ENCODE data around the gene ANKRD11.
A peak's percentile ranks its signal among the peaks of the same experiment; 100 is the strongest.
"Not testable (repeated sequence)": the region's sequence is repeated elsewhere in the genome, so short reads cannot be mapped to it uniquely, and the experiment has no call there.

Gene ANKRD11

DNA sequence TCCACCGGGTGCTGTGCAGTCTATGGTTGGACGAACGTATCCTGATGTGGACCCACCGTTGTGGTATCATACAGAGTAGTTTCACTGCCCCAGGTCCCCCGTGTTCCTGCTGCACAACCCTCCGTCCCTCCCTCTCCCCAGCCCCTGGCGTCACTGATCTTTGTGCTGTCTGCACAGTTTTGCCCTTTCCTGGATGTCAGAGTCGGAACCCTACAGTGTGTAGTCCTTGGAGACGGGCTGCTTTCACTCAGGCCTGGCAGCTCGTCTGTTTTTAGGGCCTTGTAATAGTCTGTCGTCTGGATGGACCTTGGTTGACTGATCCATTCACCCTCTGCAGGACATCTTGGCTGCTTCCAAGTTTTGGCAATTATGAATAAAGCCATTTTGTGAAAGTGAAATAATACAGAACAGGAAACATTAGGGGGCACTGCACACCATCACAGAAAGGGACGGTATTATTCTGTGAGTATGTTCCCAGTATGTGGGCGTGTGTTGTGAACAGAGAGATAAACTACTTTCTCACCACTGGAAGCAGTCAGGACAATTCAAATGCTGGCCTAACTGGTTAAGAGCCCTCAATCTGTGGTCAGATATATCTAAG is 156.9 kb downstream of the ANKRD11 start:
- DNase-seq, result peak in 27 of 51 donors; percentile 22 to 83 (median 53)

DNA sequence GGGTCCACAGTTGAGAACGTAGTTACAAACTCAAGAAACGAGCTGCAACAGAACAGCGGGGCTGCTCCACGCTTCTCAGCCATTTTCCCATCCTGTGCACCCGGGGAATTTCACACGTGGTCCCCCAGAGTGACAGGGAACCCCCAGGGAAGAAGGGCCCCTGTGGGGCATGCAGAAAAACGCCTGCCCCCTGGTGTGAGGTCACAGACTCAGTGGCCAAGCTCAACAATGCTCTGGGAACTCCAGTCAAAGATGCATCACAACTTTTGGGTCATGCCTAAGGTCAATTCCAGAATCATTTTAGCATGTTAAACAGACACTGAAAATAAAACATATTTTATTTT is 157.5 kb downstream of the ANKRD11 start:
- DNase-seq, result no peak

DNA sequence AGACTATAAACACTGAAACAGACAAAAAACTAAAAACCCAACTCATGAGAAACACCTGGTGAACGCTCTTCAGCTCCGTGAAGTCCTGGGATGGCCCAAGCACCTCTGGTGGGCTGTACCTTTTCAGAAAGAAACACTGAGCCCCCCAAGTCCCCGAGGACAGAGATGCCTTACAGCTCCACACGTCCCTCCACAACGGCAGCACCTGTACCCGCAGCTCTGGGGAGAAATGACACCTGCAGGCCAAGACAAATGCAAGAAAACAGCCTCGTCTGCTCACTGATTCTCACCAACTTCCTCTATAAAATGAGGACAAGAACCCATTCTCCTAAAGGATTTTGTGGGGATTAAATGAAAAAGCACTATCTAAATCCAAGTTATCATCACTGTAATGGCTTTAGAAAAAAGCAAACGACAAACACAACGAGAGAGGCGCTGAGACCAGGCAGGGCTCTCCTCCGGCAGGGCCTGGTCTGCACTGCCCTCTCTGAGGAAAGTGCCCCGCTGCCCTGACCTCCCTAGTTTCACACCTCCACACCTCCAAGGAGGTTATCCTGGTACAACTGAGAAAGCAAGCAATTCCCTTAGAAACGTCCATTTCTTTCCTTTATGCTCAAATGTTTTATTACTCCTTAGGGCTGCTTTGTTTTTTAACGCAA is 158.0 kb downstream of the ANKRD11 start:
- no peak for DNase-seq

DNA sequence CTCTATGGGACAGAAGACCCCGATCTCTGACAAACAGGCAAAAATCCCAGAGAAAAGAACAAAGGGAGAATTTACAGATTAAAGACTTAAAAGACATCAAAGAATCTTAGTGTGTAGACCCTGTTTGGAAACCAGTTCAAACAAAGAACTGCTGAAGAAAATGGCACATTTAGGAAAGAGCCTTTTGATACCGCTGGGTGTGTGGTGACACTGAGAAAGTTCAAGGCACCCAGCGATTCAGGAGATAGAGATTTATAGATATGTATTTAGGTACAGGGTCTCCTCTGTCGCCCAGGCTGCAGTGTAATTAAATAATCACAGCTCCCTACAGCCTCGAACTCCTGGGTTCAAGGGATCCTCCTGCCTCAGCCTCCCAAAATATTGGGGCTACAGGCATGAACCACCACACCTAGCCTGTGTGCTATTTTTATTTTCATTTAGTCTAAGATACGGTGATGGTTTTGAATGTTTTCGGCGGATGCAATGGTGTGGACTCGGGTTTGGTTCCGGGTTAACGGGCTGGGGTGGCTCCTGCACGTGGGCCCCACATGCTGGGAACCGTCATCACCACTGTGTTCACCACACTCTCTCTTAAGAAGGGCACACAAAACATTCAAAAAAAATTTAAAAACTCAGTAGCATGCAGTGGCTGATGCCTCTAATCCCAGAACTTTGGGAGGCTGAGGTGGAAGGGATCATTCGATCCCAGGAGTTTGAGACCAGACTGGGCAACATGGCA is 158.8 kb downstream of the ANKRD11 start:
- DNase-seq, result no peak

DNA sequence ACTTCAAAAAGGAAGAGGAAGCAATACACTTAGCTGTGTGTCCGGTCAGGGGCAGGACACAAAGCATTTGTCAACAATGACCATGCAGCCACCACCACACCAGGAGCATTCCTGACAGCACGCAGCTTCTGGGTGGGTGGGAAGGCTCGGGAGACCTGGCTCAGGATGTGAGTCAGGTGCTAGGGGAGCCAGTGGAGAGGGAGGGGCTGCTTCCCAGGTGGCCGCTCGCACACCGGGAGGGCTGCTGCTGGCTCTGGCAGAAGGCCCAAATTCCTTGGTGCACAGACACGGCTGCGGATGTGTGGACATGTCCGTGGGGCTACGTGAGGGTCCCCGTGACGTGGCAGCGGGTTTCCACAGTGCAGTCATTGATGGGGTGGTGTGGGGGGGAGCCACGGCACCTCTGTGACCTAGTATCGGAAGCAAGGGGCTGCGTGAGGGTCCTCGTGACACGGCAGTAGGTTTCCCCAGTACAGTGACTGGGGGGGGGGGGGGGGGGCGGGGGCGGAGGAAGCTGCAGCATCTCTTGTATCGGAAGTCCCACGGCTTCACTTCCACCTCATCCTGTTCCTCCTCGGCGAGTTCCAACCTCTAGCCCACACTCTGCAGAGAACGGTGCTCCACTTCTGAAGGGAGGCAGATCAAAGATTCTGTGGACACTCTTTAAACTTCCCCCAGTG is 160.0 kb downstream of the ANKRD11 start:
- no peak for DNase-seq

DNA sequence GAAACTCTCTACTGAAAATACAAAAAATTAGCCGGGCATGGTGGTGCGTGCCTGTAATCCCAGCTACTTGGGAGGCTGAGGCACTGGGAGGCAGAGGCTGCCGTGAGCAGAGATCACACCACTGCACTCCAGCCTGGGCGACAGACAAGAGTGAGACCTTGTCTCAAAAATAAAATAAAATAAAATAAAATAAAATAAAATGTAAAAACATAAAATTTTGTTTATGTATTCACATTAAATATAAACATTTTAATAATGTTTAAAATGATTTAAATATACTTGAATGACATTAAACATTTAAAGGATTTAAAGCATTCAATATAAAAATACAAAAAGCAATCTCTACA is 160.6 kb downstream of the ANKRD11 start:
- not testable (repeated sequence) for DNase-seq

DNA sequence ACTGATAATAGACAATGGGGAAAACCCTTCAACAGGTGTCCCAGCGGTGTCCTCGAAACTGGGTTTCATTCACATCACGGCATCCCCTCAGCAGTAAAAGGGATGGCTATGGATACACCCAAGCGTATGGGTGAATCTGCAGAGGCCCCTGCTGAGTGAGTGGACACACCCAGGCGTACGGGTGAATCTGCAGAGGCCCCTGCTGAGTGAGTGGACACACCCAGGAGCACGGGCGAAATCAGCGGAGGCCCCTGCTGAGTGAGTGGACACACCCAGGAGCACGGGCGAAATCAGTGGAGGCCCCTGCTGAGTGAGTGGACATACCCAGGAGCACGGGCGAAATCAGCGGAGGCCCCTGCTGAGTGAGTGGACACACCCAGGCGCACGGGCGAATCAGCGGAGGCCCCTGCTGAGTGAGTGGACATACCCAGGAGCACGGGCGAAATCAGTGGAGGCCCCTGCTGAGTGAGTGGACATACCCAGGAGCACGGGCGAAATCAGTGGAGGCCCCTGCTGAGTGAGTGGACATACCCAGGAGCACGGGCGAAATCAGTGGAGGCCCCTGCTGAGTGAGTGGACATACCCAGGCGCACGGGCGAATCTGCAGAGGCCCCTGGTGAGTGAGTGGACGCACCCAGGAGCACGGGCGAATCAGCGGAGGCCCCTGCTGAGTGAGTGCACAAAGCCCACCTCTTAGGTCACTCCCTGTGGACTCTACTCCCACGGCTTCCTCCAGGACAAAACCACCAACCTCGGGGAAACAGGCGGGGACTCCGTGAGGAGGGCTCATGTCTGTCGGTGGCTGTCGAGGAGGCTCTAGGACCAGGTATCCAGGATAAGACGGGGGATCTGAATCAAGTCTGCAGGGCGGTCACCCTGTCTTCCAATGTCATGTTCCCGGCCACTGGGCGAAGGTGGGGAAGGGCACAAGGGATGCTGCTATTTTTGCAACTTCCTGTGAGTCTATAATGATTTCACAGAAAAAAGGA is 161.7 kb downstream of the ANKRD11 start:
- DNase-seq, result not testable (repeated sequence)

DNA sequence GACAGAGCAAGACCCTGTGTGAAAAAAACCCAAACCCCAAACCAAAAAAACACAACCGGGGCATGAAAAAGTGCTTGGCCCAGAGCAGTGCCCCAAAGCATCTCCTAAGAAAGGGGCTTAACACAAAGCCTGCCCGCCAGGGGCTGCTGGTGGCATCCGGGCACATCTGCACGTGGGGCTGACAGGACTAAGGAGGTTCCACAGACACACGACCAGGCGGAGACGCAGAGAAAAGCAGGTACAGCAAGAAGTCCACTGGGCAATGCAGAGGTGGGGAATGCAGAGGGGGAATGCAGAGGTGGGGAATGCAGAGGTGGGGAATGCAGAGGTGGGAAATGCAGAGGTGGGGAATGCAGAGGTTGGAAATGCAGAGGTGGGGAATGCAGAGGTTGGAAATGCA is 163.6 kb downstream of the ANKRD11 start:
- DNase-seq, result no peak

DNA sequence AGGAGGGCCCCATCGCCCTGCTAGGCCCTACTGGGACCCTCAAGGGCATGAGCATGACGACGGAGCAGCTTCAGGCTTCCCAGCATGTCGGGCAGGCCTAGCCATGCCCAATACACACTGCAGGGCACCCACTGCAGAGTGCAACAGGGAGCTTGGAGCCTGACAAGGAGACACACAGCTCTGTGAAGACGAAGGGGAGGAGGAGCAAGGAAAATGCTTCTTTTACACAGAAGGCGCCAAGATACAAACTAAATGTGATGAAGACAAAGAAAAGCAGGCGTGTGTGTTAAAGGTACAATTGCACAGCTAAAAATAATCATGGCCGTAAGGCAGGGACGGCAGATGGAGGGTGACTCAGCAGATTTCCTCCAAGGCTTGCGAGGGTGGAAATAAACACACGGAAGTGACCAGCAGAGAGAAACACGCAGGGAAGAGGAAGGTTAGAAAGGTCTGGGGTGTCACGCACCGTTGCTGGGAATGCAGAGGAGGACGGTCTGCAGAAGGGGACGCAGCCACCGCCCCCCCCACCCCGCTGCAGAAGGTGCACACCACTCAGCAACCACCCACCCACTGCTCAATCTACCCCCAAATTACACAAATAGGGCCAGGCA is 164.4 kb downstream of the ANKRD11 start:
- peak in 22 of 51 donors; percentile 20 to 59 (median 42) for DNase-seq

DNA sequence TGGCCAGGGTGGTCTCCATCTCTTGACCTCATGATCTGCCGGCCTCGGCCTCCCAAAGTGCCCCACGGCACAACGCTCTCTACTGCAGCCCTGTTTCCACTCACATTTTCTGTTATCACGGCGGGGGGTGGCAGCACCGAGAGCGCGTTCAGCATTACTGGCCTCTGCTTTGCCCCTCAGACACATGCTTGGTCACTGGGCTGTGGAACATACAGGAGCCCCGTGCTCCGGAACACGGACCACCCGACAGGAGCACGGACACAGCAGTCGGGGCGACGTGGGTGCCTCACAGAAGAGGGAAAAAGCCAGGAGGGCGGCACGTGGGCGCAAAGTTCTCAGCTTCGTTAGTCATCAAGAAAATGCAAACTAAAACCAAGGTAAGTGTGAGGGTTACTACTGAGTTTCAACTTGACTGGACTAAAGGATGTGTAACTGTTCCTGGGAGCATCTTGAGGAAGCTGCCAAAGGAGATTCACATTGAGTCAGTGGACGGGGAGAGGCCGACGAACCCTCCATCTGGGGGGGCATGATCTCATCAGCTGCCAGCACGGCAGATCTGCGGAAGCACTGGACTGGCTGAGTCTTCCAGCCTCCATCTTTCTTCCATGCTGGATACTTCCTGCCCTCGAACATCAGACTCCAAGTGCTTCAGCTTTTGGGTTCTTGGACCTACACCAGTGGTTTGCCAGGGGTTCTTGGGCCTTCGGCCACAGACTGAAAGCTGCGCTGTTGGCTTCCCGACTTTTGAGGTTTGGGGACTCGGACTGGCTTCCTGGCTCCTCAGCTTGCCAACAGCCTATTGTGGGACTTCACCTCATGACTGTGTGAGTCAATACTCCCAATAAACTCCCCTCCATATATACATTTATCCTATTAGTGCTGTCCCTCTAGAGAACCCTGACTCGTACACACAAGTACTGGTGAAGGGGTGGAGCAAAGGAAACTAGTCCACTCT is 166.0 kb downstream of the ANKRD11 start:
- no peak for DNase-seq

DNA sequence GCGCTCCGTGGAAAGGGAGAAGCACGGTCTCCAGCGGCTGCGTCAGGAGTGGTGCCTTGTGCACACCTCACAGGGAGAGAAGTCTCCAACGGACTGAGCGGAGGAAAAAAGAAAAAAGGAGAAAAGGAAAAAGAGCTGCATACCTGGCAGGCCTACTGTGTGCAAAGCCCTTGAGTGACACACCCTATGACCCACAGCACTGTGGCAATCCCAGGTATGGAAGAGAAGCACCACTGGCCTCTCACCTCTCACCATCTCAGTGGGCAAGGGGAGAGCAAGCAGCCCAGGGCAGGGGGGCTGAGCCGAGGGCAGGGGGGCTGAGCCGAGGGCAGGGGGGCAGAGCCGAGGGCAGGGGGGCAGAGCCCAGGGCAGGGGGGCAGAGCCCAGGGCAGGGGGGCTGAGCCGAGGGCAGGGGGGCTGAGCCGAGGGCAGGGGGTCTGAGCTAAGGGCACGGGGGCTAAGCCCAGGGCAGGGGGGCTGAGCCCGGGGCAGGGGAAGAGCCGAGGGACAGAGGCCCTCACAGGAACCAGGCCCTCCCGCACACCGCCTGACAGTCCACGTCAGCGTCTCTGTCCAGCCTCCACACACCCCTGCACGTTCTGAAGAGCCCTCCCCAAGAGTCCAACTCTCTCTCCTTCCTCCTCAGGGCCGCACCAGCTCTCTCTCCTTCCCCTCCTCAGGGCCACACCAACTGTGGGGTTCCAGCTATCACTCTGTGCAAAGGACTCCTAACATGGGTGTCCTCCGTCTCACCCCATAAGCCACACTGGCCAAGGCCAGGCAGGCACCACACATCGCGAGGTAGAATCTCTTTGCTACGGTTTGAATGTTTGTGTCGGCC is 167.0 kb downstream of the ANKRD11 start:
- no peak for DNase-seq

DNA sequence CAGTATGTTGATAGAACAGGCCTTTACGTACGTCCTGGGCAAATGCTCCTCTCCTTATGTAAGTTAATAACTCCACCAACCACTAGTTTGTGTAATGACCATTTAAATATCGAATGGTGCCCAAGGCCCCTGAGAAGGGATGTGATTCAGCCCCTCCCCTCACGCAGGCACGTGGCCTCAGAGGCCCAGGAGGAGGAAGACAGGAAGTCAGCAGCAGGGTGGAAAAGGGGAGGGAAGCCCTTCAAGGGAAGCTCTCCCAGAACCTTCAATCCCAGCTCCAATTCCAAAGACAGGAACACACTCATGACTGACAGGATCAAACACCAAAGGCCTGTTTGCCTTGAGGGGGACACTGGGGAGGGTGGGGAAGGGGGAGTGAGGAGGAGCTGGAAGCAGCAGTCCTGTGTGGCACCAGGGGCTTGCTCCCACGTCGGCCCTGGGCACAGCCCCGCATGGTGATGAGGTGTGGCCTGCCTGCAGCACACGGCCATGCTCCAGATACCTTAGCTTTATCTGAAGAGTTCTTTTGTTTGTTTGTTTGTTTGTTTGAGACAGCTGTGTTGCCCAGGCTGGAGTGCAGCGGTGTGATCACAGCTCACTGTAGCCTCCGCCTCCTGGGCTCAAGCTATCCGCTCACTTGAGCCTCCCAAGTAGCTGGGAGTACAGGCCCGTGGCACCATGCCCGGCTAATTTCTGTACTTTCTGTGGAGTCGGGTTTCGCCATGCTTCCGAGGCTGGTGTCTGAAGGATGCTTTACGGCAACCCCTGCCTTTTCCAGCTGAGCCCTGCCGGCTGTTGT is 167.8 kb downstream of the ANKRD11 start:
- DNase-seq, result no peak

DNA sequence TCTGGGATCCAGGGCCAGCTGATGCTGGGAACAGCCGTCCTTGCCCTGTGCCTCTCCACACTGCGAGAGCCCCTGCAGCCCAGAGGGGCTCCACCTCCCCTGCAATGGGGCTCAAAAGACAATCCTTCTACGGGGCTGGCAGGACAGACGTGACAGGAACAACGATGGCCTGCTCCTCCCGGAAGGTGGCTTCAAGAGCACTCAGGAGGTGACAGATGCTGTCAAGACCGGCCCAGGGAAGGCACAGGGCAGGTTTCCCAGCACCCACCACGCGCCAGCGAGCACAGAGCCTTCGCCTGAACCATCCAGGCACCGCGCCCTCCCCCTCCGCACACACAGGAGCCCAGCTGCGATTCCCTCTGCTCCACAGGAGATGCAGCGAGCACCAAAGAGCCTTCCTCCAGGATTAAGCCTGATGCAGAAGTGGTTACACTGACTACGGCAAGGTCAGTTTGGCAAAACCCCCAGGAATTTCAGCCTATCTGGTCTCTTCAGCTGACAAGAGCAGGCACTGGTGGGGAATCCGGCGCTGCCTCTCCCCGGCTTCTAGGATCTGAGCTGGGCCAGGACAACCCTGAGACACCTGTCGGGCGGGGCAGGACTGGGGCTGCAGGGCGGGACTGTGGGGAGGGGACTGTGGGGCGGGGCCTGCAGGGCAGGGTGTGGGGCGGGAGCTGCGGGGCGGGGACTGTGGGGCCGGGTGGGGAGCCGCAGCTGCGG is 169.4 kb downstream of the ANKRD11 start:
- peak in 19 of 51 donors; percentile 13 to 57 (median 38) for DNase-seq

DNA sequence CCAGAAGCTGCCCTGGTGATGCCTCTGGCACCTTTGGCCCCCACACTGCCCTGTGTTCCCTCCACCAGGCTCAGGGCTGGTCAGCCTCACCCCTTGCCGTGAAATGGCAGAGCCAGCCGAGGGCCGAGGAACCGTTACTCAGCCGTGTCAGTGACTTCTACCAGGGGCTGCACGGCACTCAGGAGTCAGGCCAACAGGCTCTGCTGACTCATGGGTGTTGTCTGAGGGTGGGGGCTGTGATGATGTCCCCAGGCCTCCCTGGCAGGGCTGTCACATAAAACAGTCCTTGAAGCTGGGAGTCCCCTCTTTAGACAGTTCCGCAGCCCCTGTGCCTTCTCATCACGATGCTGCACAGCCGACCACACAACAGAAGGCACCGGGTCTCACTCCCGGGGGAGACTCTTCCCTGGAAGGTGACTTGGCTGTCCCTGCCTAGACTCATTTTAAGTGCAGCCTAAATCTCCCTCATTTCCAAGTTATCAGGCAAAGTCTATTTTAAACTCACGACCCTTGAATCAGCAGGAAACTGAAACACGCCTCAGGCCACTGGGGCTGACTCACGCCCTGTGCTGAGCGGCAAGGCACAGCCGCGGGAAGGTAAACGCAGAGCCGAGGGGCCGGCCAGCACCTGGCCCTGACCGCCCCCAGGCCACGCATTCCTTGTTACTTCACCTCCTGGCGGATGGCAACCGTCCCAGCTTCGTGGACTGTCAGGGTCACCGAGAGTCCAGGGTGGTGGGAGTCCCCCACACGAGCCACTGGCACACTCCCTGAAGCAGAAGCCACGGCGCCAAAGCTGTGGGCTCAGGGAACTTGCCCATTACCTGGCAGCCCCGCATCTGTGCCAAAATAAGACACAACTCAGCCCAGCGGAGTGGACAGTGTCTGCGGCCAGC is 170.2 kb downstream of the ANKRD11 start:
- DNase-seq, result peak in 4 of 51 donors; percentile 19 to 83 (median 40)

DNA sequence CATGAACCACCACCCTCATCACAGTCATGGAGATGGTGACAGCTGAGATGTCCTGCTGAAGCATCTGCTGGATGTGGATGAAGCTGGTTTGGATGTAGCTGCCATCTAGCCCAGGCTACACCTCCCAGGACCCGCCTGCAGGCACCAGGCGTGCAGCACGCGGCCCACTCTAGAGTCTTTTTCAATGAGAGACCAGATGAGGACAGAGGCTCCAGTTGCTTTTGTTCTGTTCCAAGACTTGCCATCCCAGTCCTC is 170.8 kb downstream of the ANKRD11 start:
- no peak for DNase-seq

All from hypothalamus (tissue), 51 donors.